Ovary (tissue), 3 donors: ENCODE measurements around the gene IGFL2.

ENCODE experiments used
- EP300 ChIP-seq: sonication (generic); formaldehyde crosslinking; IDR thresholded peaks from one replicate; pipeline ENCODE4 v1.6.1; 2017; ENCODE audit warnings: antibody characterized with exemption
- POLR2A ChIP-seq: fragments of 450-650 bp; IDR thresholded peaks from one replicate; pipeline ENCODE4 v1.6.1; 2017; ENCODE audit warnings: antibody characterized with exemption, mild to moderate bottlenecking, moderate library complexity
- TF ChIP-seq, protein P1 (sequence below), 3 donors: fragments of 450-650 bp in 2 of 3; fragments of 200-600 bp in 1 of 3; IDR thresholded peaks; one replicate each; pipeline versions ENCODE4 v1.5.1 to v1.8.0; 2016 to 2022; ENCODE audit warnings: antibody characterized with exemption in 3 of 3, mild to moderate bottlenecking in 1 of 3
- donor health status: DM: no; HTN: no; CAD: no.

DNA sequence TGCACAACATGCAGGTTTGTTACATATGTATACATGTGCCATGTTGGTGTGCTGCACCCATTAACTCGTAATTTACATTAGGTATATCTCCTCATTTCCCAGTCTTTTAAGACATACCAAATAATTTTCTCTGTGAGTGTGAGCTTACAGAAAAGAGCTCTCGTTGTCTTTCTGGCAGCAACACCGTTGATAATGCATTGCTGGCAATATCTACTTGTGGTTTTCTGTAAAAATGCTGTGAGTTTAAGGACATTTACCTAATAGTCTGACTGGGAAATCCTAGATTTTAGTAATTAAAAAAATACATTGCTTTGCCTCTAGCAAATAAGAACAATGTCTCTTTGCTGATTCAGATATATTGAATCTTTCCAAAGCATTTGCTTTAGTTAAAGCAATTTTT is 31.9 kb upstream of the IGFL2 start:
- TF ChIP-seq POLR2A = no peak
- TF ChIP-seq EP300 = no peak
- TF ChIP-seq, protein P1, sequence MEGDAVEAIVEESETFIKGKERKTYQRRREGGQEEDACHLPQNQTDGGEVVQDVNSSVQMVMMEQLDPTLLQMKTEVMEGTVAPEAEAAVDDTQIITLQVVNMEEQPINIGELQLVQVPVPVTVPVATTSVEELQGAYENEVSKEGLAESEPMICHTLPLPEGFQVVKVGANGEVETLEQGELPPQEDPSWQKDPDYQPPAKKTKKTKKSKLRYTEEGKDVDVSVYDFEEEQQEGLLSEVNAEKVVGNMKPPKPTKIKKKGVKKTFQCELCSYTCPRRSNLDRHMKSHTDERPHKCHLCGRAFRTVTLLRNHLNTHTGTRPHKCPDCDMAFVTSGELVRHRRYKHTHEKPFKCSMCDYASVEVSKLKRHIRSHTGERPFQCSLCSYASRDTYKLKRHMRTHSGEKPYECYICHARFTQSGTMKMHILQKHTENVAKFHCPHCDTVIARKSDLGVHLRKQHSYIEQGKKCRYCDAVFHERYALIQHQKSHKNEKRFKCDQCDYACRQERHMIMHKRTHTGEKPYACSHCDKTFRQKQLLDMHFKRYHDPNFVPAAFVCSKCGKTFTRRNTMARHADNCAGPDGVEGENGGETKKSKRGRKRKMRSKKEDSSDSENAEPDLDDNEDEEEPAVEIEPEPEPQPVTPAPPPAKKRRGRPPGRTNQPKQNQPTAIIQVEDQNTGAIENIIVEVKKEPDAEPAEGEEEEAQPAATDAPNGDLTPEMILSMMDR (IDR thresholded peaks at IDR 0.05) = no peak
